Endothelial cell of umbilical vein (primary cell): ENCODE results near the gene MIGA2. TPM values are rescaled to one million over a fixed set of nuclear protein-coding genes. Genes with fewer than 3 reads are reported as not detected.

Experiments used
- BruUV-seq: library from RNA; stranded (reverse); fragments of 400-500 nt; replicated peaks from 2 replicates; lab custom pipeline; 2021; lab: Mats Ljungman, UMichigan
- CTCF ChIA-PET: fragments of 300-600, 350-600 bp; sonication (Branson Sonifier 250); formaldehyde crosslinking; loops from one replicate; lab custom pipeline; 2021; ENCODE audit warnings: antibody characterized with exemption, inconsistent platforms; lab: Charles Lee
- POLR2A ChIA-PET: fragments of 300-600, 350-600 bp; sonication (Branson Sonifier 250); formaldehyde crosslinking; loops from one replicate; lab custom pipeline; 2021; ENCODE audit warnings: antibody characterized with exemption, inconsistent platforms; lab: Charles Lee
- DNase-seq: peaks from one replicate; pipeline ENCODE4 v3.0.0-alpha.2; 2011; ENCODE audit warnings: low read depth, low spot score
- FAIRE-seq: peaks from 2 replicates; lab custom pipeline; 2011; peaks lifted over from hg19 to GRCh38; lab: Jason Lieb, UNC
- H2AFZ ChIP-seq: 2 replicates; pipeline ENCODE4 v1.6.0; 2012; ENCODE audit warnings: low read depth, low read length, control low read depth, inconsistent platforms
- H3K27ac ChIP-seq: 2 replicates; pipeline ENCODE4 v1.5.1; 2011; ENCODE audit warnings: low read depth, mild to moderate bottlenecking, control low read depth, low read length, moderate library complexity; ENCODE audit not compliant: insufficient read depth
- H3K27me3 ChIP-seq, 2 experiments: 2 replicates each; pipeline versions ENCODE4 v1.6.0 to v1.6.1; 2011; ENCODE audit warnings: low read length in 2 of 2, mixed read lengths in 1 of 2; ENCODE audit not compliant: control insufficient read depth in 2 of 2, insufficient read depth in 2 of 2
- H3K36me3 ChIP-seq, 2 experiments: 2 replicates in 1 of 2; 3 replicates in 1 of 2; pipeline ENCODE4 v1.5.1; 2011; ENCODE audit warnings: low read length in 2 of 2, mild to moderate bottlenecking in 1 of 2, moderate library complexity in 1 of 2; ENCODE audit not compliant: control insufficient read depth in 2 of 2, insufficient read depth in 2 of 2; ENCODE audit errors: extremely low read depth in 1 of 2
- H3K4me1 ChIP-seq: 3 replicates; pipeline ENCODE4 v1.5.1; 2011; ENCODE audit warnings: mild to moderate bottlenecking, low read length; ENCODE audit not compliant: control insufficient read depth, insufficient read depth; ENCODE audit errors: extremely low read depth
- H3K4me2 ChIP-seq: 2 replicates; pipeline ENCODE4 v1.6.1; 2011; ENCODE audit warnings: low read length, control low read depth, mixed read lengths; ENCODE audit not compliant: insufficient read depth
- H3K4me3 ChIP-seq, 3 experiments: fragments of 200-600 bp in 1 of 3; sonication (generic), shearing (Covaris generic) in 1 of 3; replicated peaks in 1 of 3; 2 replicates each; pipeline ENCODE4 v1.5.1; 2011 to 2016; ENCODE audit warnings: control low read depth in 3 of 3, low read length in 3 of 3, mild to moderate bottlenecking in 2 of 3, inconsistent platforms in 1 of 3, low read depth in 1 of 3, moderate library complexity in 1 of 3; ENCODE audit not compliant: insufficient read depth in 1 of 3
- H3K79me2 ChIP-seq: 2 replicates; pipeline ENCODE4 v1.6.0; 2012; ENCODE audit warnings: low read length, inconsistent platforms; ENCODE audit not compliant: control insufficient read depth, insufficient read depth
- H3K9ac ChIP-seq: replicated peaks from 2 replicates; pipeline ENCODE3; 2011; ENCODE audit warnings: low read length, control low read depth; ENCODE audit not compliant: insufficient read depth; ENCODE audit errors: extremely low read depth
- H3K9me1 ChIP-seq: replicated peaks from 3 replicates; pipeline ENCODE4 v1.6.0; 2011; ENCODE audit warnings: mild to moderate bottlenecking, low read length; ENCODE audit not compliant: control insufficient read depth, insufficient read depth; ENCODE audit errors: extremely low read depth
- H3K9me3 ChIP-seq: replicated peaks from 2 replicates; pipeline ENCODE4 v1.5.1; 2012; ENCODE audit warnings: low read length, inconsistent platforms; ENCODE audit not compliant: control insufficient read depth, insufficient read depth
- H4K20me1 ChIP-seq: replicated peaks from 2 replicates; pipeline ENCODE3; 2011; ENCODE audit warnings: mild to moderate bottlenecking, low read length; ENCODE audit not compliant: control insufficient read depth, insufficient read depth; ENCODE audit errors: extremely low read depth
- EZH2 ChIP-seq: IDR thresholded peaks from 2 replicates; pipeline ENCODE4 v1.6.1; 2012; ENCODE audit warnings: borderline replicate concordance, low read depth, mild to moderate bottlenecking, moderate library complexity, low read length, inconsistent platforms; ENCODE audit not compliant: severe bottlenecking
- FOS ChIP-seq: IDR thresholded peaks from 2 replicates; pipeline ENCODE4 v1.6.1; 2011; ENCODE audit warnings: mild to moderate bottlenecking, low read length, moderate library complexity, borderline replicate concordance; ENCODE audit not compliant: insufficient read depth
- JUN ChIP-seq: IDR thresholded peaks from 2 replicates; pipeline ENCODE4 v1.6.1; 2011; ENCODE audit warnings: borderline replicate concordance, low read depth; ENCODE audit not compliant: insufficient read length, insufficient read depth
- MAX ChIP-seq: IDR thresholded peaks from 2 replicates; pipeline ENCODE4 v1.6.1; 2011; ENCODE audit not compliant: insufficient read depth, insufficient read length
- MYC ChIP-seq: IDR thresholded peaks from one replicate; pipeline ENCODE4 v1.6.1; 2011; ENCODE audit warnings: mild to moderate bottlenecking, low read depth, low read length
- POLR2A ChIP-seq: IDR thresholded peaks from 2 replicates; pipeline ENCODE4 v1.6.1; 2012; ENCODE audit warnings: low read depth, mild to moderate bottlenecking, control low read depth, low read length
- POLR2AphosphoS5 ChIP-seq: IDR thresholded peaks from 2 replicates; pipeline ENCODE4 v1.6.1; 2012; ENCODE audit warnings: low read depth, mild to moderate bottlenecking, control low read depth, low read length, moderate library complexity; ENCODE audit not compliant: insufficient read depth
- dilution Hi-C: fragments of 300-500 bp; cut with MboI; formaldehyde crosslinking; loops from one replicate; pipeline ENCODE4 v1.15.0; 2019; ENCODE audit warnings: low sequenced_read_pairs; ENCODE audit not compliant: extremely low pct_ligation_motif_present
- intact Hi-C: fragments of 100-400 bp; cut with micrococcal nuclease; formaldehyde crosslinking; loops from one replicate; pipeline ENCODE4 v1.10.0; 2022
- polyA plus RNA-seq, 4 experiments: library from polyadenylated mRNA; depleted of rRNA in 3 of 4; stranded (reverse) in 3 of 4; unstranded in 1 of 4; fragments of >200 nt; gene quantifications; 2 replicates each; pipeline versions ENCODE4 v1.2.1 to v1.2.3, GENCODE V29; 2011 to 2012; ENCODE audit warnings: missing spikeins in 1 of 4
- total RNA-seq: library from RNA; stranded (reverse); gene quantifications from 2 replicates; pipeline ENCODE4 v1.2.3, GENCODE V29; 2021

Gene MIGA2
- total and polyA plus RNA-seq, 2 donors (not counting 3 experiments of a cell fraction or from before 2014, with no cell fraction given): 27.7 to 28.0 TPM

GRCh38 chr9:128999581-129000206 is 36.7 kb upstream of the MIGA2 start:
- Histone ChIP-seq H3K4me2 (no peak overlapping the region), H4K20me1 (no peaks in the 10 kb centered on the region), H3K36me3 (peaks cover 19 to 65% of the 10 kb centered on the region in 2 experiments), H3K27me3 (no peaks in the 10 kb centered on the region), H2AFZ (no peak overlapping the region), H3K4me3 (no peak overlapping the region), H3K9me3 (no peaks in the 10 kb centered on the region), H3K79me2 (no peaks in the 10 kb centered on the region), H3K27ac (no peak overlapping the region), H3K4me1 (no peaks in the 10 kb centered on the region), H3K9ac (no peak overlapping the region), H3K9me1 (no peaks in the 10 kb centered on the region)
- no TSS peak for BruUV-seq
- DNase-seq (no peak), FAIRE-seq (no peak)
- TF ChIP-seq MYC (no peak), EZH2 (no peak), POLR2AphosphoS5 (no peak), POLR2A (no peak), MAX (no peak), JUN (no peak), FOS (no peak)
- intact Hi-C loops (loop anchor here (2.0 to 10.0 kb wide), 2 partner anchors 23 to 615 kb away; no protein-coding TSS in a partner anchor), dilution Hi-C loops (no loop called here)
- POLR2A ChIA-PET: no interaction called here
- CTCF ChIA-PET: interaction anchor here (0.9 kb wide), 1 partner anchor 267 kb away, joined by 3 read pairs; no protein-coding TSS in a partner anchor
